Effector memory CD8-positive, alpha-beta T cell (primary cell): Measurements from ENCODE around the gene GH1.
A peak's percentile ranks its signal among the peaks of the same experiment; 100 is the strongest.
"Not testable (repeated sequence)": the region's sequence is repeated elsewhere in the genome, so short reads cannot be mapped to it uniquely, and the experiment has no call there.

ENCODE experiments used
- ATAC-seq: fragments of 150-1000 bp; cut with Tn5 transposase; replicated peaks from 2 replicates; pipeline ENCODE4 v1.10.0; 2021; ENCODE audit warnings: mild to moderate bottlenecking, moderate library complexity
- DNase-seq, 3 experiments: peaks; one replicate each; pipeline ENCODE4 v3.0.0; 2021
- H3K27ac Mint-ChIP-seq, 2 donors: one replicate each; pipeline ENCODE4 v1.8.0; 2022; ENCODE audit warnings: mild to moderate bottlenecking in 2 of 2, mixed read lengths in 2 of 2, moderate library complexity in 2 of 2
- H3K27me3 Mint-ChIP-seq, 2 donors: one replicate each; pipeline ENCODE4 v1.8.0; 2022; ENCODE audit warnings: mixed read lengths in 2 of 2
- H3K36me3 Mint-ChIP-seq: one replicate; pipeline ENCODE4 v1.8.0; 2022; ENCODE audit warnings: mild to moderate bottlenecking, moderate library complexity, mixed read lengths; ENCODE audit not compliant: insufficient read depth
- H3K4me1 Mint-ChIP-seq, 2 donors: one replicate each; pipeline ENCODE4 v1.8.0; 2022; ENCODE audit warnings: low read depth in 2 of 2, mixed read lengths in 2 of 2
- H3K4me3 Mint-ChIP-seq, 2 donors: one replicate each; pipeline ENCODE4 v1.8.0; 2022; ENCODE audit warnings: mild to moderate bottlenecking in 2 of 2, mixed read lengths in 2 of 2, moderate library complexity in 2 of 2
- H3K9me3 Mint-ChIP-seq, 2 donors: one replicate each; pipeline ENCODE4 v1.8.0; 2022; ENCODE audit warnings: mixed read lengths in 2 of 2

Gene GH1

GRCh38 chr17:63928172-63928666 lies 9.6 kb upstream of the GH1 start:
- Mint-ChIP-seq H3K27ac (no peak overlapping the region), H3K4me3 (no peak overlapping the region), H3K9me3 (no peaks in the 10 kb centered on the region), H3K4me1 (peaks cover 23 to 25% of the 10 kb centered on the region in 2 donors), H3K27me3 (no peaks in the 10 kb centered on the region), H3K36me3 (peaks cover 16% of the 10 kb centered on the region)
- ATAC-seq, result no peak
- no peak for DNase-seq

DNA sequence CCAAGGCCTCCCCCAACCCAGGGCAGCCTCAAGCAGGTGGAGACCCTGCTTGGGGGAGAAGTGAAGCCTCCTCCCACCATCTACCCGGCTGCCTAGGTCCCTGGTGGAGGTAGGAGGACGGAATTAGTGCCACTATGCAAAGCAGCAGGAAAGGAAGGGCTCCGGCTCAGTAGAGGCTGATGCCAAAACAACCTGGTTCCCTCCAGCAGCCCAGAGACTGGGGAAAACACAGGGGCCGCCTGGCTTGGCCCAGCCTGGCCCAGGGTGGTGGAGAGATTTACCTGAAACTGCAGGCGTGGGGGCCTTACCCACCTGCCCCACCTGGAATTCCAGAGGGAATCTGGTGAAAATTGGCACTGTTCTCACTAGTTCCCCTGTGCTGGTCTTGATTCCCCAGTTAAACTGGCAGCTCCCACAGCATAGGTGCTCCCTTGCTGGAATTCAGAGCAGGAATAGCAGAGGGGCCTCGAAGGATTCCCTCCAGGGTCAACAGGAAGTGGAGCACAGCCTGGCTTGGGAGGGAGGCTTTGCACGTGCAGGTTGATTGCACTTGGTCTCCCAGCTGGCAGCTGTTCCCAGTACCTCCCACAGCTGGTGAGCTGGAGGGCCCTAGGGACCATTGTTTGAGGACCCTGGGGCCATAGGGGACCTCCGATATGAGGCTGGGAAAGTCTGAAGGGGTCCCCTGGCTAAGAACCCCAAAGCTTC lies 9.0 kb upstream of the GH1 start:
- H3K4me3 Mint-ChIP-seq, result no peak overlapping the region
- ATAC-seq (no peak), DNase-seq (no peak)
- H3K27ac Mint-ChIP-seq, result no peak overlapping the region
- no peaks in the 10 kb centered on the region for H3K27me3 Mint-ChIP-seq
- no peaks in the 10 kb centered on the region for H3K9me3 Mint-ChIP-seq
- H3K36me3 Mint-ChIP-seq, result peaks cover 16% of the 10 kb centered on the region
- peaks cover 20 to 21% of the 10 kb centered on the region in 2 donors for H3K4me1 Mint-ChIP-seq

- Mint-ChIP-seq H3K9me3 (no peaks in the 10 kb centered on the region), H3K4me3 (no peak overlapping the region), H3K4me1 (peaks cover 9 to 12% of the 10 kb centered on the region in 2 donors), H3K27ac (no peak overlapping the region), H3K36me3 (peaks cover 12% of the 10 kb centered on the region), H3K27me3 (no peaks in the 10 kb centered on the region)
- ATAC-seq (no peak), DNase-seq (no peak)
Observed at GRCh38 chr17:63926164-63926563, 7.5 kb upstream of the GH1 start.

DNA sequence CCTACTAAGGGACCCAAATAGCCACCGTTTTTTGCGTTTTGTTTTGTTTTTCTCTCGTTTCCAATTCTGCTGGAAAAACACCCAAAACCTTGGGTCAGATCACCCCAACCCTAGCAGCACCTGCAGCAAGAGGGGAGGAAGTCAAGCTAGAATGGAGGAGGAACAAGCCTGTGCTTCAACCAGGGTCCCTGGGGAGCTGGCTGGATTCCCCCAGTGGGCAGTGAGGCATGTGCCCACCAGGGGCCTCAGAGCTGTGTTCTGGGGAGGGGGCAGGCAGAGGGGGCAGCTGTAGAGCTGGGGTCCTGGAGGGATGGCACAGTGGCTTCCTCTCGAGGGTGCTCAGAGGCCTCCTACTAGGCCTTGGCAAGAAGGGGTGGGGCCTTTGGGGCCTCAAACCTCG lies 7.0 kb upstream of the GH1 start:
- ATAC-seq, result no peak
- no peaks in the 10 kb centered on the region for H3K27me3 Mint-ChIP-seq
- H3K4me3 Mint-ChIP-seq, result no peak overlapping the region
- H3K36me3 Mint-ChIP-seq, result peaks cover 8% of the 10 kb centered on the region
- H3K9me3 Mint-ChIP-seq, result no peaks in the 10 kb centered on the region
- peaks cover 4 to 8% of the 10 kb centered on the region in 2 donors for H3K4me1 Mint-ChIP-seq
- no peak for DNase-seq
- peak overlapping the region in 1 of 2 donors; percentile 65 for H3K27ac Mint-ChIP-seq

DNA sequence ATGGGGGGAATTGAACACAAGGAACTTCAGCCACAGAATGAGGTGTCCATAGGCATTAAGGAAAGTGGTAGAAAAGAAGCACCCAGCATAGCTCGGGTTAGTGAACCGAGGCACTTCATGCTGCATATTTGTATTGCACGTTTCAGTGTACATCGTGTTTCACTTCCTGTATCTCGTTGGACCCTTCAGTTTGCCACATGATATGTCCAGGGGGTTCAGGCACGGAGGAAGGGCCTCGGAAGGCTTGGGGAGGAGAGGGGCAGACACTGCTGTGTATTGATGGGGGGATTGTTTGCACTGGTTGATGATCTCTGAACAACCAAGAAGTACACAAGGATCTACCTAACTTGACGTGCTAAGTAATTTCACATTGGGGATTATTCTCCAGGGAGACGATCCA lies 3.8 kb upstream of the GH1 start:
- ATAC-seq, DNase-seq, H3K4me3 Mint-ChIP-seq, H3K9me3 Mint-ChIP-seq, H3K27me3 Mint-ChIP-seq, H3K36me3 Mint-ChIP-seq: not testable (repeated sequence)
- Mint-ChIP-seq H3K4me1 (peaks cover 6 to 12% of the 10 kb centered on the region in 2 donors), H3K27ac (peak overlapping the region in 1 of 2 donors; percentile 62)

GRCh38 chr17:63920779-63921178 lies 2.1 kb upstream of the GH1 start:
- not testable (repeated sequence) for H3K9me3 Mint-ChIP-seq, ATAC-seq, H3K27me3 Mint-ChIP-seq, H3K27ac Mint-ChIP-seq, DNase-seq, H3K4me3 Mint-ChIP-seq, H3K36me3 Mint-ChIP-seq
- H3K4me1 Mint-ChIP-seq, result peaks cover 6 to 12% of the 10 kb centered on the region in 2 donors

DNA sequence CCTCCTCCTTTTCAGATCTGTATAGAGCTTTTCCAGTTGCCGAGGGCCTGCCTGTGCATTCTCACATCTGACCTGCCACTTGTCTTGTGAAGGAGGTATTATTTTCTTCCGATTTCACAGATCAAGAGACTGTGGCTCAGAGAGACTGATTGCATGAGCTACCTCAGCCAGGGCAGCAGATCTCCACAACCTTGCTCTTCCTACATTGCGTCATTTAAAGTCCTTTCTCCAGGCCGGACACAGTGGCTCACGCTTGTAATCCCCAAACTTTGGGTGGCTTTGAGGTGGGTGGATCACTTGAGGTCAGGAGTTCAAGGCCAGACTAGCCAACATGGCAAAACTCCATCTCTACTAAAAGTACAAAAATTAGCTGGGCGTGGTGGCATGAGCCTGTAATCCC lies 1.4 kb upstream of the GH1 start:
- not testable (repeated sequence) for H3K27ac Mint-ChIP-seq, ATAC-seq, H3K9me3 Mint-ChIP-seq, H3K36me3 Mint-ChIP-seq, DNase-seq, H3K4me3 Mint-ChIP-seq, H3K27me3 Mint-ChIP-seq
- H3K4me1 Mint-ChIP-seq, result peaks cover 6 to 12% of the 10 kb centered on the region in 2 donors

DNA sequence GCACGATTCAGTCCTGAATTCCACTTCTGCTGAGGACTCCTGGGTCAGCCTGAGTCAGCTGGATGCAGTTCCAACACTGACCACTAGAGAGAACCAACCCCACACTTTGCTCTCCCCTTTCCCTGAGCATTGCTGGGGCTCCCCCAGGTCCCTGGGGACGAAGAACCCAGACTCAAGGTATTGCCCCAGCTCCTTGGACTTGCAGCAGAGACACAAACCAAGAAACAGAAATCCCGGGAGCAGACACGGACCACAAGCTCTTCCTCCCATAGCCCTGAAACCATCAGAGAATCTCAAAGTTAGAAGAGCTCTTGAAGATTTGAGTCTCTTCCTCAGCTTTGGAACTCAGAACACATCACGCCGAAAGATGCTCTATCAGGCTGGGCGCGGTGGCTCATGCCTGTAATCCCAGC lies 678 bp upstream of the GH1 start:
- peaks cover 6 to 12% of the 10 kb centered on the region in 2 donors for H3K4me1 Mint-ChIP-seq
- H3K27me3 Mint-ChIP-seq, result peaks cover 5 to 9% of the 10 kb centered on the region in 2 donors
- peak; percentile 97 for ATAC-seq
- no peaks in the 10 kb centered on the region for H3K36me3 Mint-ChIP-seq
- peak overlapping the region in 1 of 2 donors; percentile 2 for H3K4me3 Mint-ChIP-seq
- peak overlapping the region; percentile 23 to 63 for H3K27ac Mint-ChIP-seq
- no peaks in the 10 kb centered on the region for H3K9me3 Mint-ChIP-seq
- peak; percentile 71 to 81 (median 77) for DNase-seq

- H3K4me1 Mint-ChIP-seq, result peaks cover 6 to 12% of the 10 kb centered on the region in 2 donors
- ATAC-seq (no peak), DNase-seq (no peak)
- H3K36me3 Mint-ChIP-seq, result no peaks in the 10 kb centered on the region
- no peak overlapping the region for H3K27ac Mint-ChIP-seq
- no peaks in the 10 kb centered on the region for H3K9me3 Mint-ChIP-seq
- H3K4me3 Mint-ChIP-seq, result no peak overlapping the region
- peaks cover 5 to 9% of the 10 kb centered on the region in 2 donors for H3K27me3 Mint-ChIP-seq
Observed at GRCh38 chr17:63918305-63918704, 334 bp downstream of the GH1 start.

DNA sequence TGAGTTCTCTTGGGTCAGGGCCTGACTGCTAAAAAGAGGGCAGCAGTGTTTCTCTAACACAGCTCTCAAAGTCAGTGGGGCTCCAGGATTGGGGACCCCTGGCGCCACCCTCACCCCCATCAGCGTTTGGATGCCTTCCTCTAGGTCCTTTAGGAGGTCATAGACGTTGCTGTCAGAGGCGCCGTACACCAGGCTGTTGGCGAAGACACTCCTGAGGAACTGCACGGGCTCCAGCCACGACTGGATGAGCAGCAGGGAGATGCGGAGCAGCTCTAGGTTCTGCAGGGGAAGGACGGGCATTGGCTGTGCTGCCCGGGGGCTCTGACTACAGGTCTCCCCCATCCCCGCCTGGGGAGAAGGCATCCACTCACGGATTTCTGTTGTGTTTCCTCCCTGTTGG lies 993 bp downstream of the GH1 start:
- Mint-ChIP-seq H3K36me3 (no peaks in the 10 kb centered on the region), H3K27ac (no peak overlapping the region)
- ATAC-seq, result no peak

GRCh38 chr17:63917206-63917605 lies 1.4 kb downstream of the GH1 start:
- H3K4me3 Mint-ChIP-seq, DNase-seq, H3K4me1 Mint-ChIP-seq, H3K27ac Mint-ChIP-seq, ATAC-seq, H3K27me3 Mint-ChIP-seq, H3K9me3 Mint-ChIP-seq, H3K36me3 Mint-ChIP-seq: not testable (repeated sequence)

More for the DNA sequence above, 993 bp downstream of the GH1 start:
- no peaks in the 10 kb centered on the region for H3K9me3 Mint-ChIP-seq
- H3K4me3 Mint-ChIP-seq, result no peak overlapping the region
- no peak for DNase-seq
- peaks cover 5 to 9% of the 10 kb centered on the region in 2 donors for H3K27me3 Mint-ChIP-seq
- peaks cover 6 to 12% of the 10 kb centered on the region in 2 donors for H3K4me1 Mint-ChIP-seq

- Mint-ChIP-seq H3K27ac (no peak overlapping the region), H3K4me1 (peaks cover 6 to 12% of the 10 kb centered on the region in 2 donors), H3K27me3 (peaks cover 5 to 10% of the 10 kb centered on the region in 2 donors), H3K4me3 (no peak overlapping the region), H3K9me3 (no peaks in the 10 kb centered on the region), H3K36me3 (no peaks in the 10 kb centered on the region)
- DNase-seq, result no peak
- no peak for ATAC-seq
Observed at GRCh38 chr17:63916566-63917185, 2.0 kb downstream of the GH1 start.

GRCh38 chr17:63915753-63916152 lies 2.9 kb downstream of the GH1 start:
- not testable (repeated sequence) for H3K36me3 Mint-ChIP-seq, H3K4me3 Mint-ChIP-seq, ATAC-seq, H3K9me3 Mint-ChIP-seq, H3K27ac Mint-ChIP-seq, DNase-seq
- peaks cover 9 to 16% of the 10 kb centered on the region in 2 donors for H3K4me1 Mint-ChIP-seq
- H3K27me3 Mint-ChIP-seq, result peaks cover 10 to 18% of the 10 kb centered on the region in 2 donors

- H3K27me3 Mint-ChIP-seq, result peaks cover 10 to 17% of the 10 kb centered on the region in 2 donors
- ATAC-seq (no peak), DNase-seq (no peak)
- H3K36me3 Mint-ChIP-seq, result peaks cover 4% of the 10 kb centered on the region
- no peaks in the 10 kb centered on the region for H3K9me3 Mint-ChIP-seq
- no peak overlapping the region for H3K27ac Mint-ChIP-seq
- peaks cover 9 to 13% of the 10 kb centered on the region in 2 donors for H3K4me1 Mint-ChIP-seq
- no peak overlapping the region for H3K4me3 Mint-ChIP-seq
Observed at GRCh38 chr17:63914471-63914870, 4.2 kb downstream of the GH1 start.
